Pancreas (tissue), 10 donors: ENCODE measurements around the gene RPL35. TPM values are rescaled to one million over a fixed set of nuclear protein-coding genes. Genes with fewer than 3 reads are reported as not detected.

Experiments used
- ATAC-seq, 4 donors: fragments of 200-7000 bp; cut with Tn5 transposase; one replicate each; pipeline versions ENCODE4 v1.8.0 to v1.9.1; 2020; ENCODE audit warnings: mild to moderate bottlenecking in 4 of 4, moderate library complexity in 4 of 4
- DNase-seq, 6 donors: peaks; one replicate each; pipeline ENCODE4 v3.0.0-alpha.2; 2020
- FAIRE-seq: peaks from 2 replicates; lab custom pipeline; 2012; peaks lifted over from hg19 to GRCh38; lab: Jason Lieb, UNC
- H3K27ac ChIP-seq, 4 donors: fragments of 200-600 bp; sonication (generic); 1 replicate in 3 of 4; 2 replicates in 1 of 4; pipeline versions ENCODE4 v1.5.0 to v1.8.0; 2020
- H3K27me3 ChIP-seq, 4 donors: fragments of 200-600 bp; one replicate each; pipeline ENCODE4 v1.8.0; 2021
- H3K36me3 ChIP-seq, 3 donors: fragments of 200-600 bp; sonication (generic) in 1 of 3; one replicate each; pipeline versions ENCODE4 v1.5.0 to v1.8.0; 2020 to 2021
- H3K4me1 ChIP-seq, 3 donors: fragments of 200-600 bp; one replicate each; pipeline ENCODE4 v1.8.0; 2021
- H3K4me3 ChIP-seq, 4 donors: fragments of 200-600 bp; sonication (generic) in 2 of 4; one replicate each; pipeline versions ENCODE4 v1.5.0 to v1.8.0; 2020 to 2021
- H3K9me3 ChIP-seq, 4 donors: fragments of 200-600 bp; one replicate each; pipeline ENCODE4 v1.8.0; 2021
- WGBS, 2 donors: extraction: QIAGEN DNeasy Blood & Tissue Kit; methylation state at CpG; one replicate each; pipeline ENCODE4 v1.1.7; 2013; 5-methylcytosine and 5-hydroxymethylcytosine counted together
- intact Hi-C, 3 donors: fragments of 100-400 bp; cut with DNase I; formaldehyde crosslinking; loops; one replicate each; pipeline versions ENCODE4 v1.11.1 to v1.14.2; 2022
- polyA plus RNA-seq, 2 donors: library from polyadenylated mRNA; stranded (reverse); fragments of 200-250 nt; gene quantifications; one replicate each; pipeline ENCODE4 v1.2.3, GENCODE V29; 2013
- total RNA-seq, 6 donors: library from RNA; stranded (reverse); fragmentation: NEBNext Ultra II Directional in 4 of 6; extraction: Animal tissue kit (Norgen Biotek cat#: 25700) in 4 of 6; gene quantifications; one replicate each; pipeline versions ENCODE4 v1.2.1 to v1.2.4, GENCODE V29; 2021 to 2023
- TF ChIP-seq, protein P1 (sequence below), 4 donors: fragments of 200-600 bp; sonication (generic) in 3 of 4; IDR thresholded peaks; one replicate each; pipeline versions ENCODE4 v1.5.0 to v1.8.0; 2021; ENCODE audit warnings: antibody characterized with exemption in 4 of 4
- donor health status: healthy with polysubstance abuse.
- donor health status: DM: no; HTN: no; CAD: no; lungs with moderate emphysema.
- donor health status: DM: no; HTN: no; CAD: no.
- donor health status: control.
- donor health status: control.
- donor health status: Bipolar disorder and iron deficiency.
- donor health status: DM: yes; HTN: yes; CAD: no.
- donor health status: DM: no; HTN: no; CAD: no.
- donor health status: DM: no; HTN: no; CAD: no.
- donor health status: DM: yes; HTN: yes; CAD: no.

The RPL35 gene
- total and polyA plus RNA-seq, 8 donors: 711 to 3,795 (median 1,051) TPM

GRCh38 chr9:124858330-124859046, 3.3 kb downstream of the RPL35 start:
- H3K36me3 ChIP-seq: peaks cover 6 to 37% (median 16%) of the 10 kb centered on the region in 3 donors
- FAIRE-seq (no peak), DNase-seq (peak in 1 of 6 donors; percentile 26), ATAC-seq (no peak)
- H3K27ac ChIP-seq: no peak overlapping the region
- 65 to 69% methylated on average over 9 of the region's 9 CpGs for WGBS, 2 donors
- TF ChIP-seq, protein P1, sequence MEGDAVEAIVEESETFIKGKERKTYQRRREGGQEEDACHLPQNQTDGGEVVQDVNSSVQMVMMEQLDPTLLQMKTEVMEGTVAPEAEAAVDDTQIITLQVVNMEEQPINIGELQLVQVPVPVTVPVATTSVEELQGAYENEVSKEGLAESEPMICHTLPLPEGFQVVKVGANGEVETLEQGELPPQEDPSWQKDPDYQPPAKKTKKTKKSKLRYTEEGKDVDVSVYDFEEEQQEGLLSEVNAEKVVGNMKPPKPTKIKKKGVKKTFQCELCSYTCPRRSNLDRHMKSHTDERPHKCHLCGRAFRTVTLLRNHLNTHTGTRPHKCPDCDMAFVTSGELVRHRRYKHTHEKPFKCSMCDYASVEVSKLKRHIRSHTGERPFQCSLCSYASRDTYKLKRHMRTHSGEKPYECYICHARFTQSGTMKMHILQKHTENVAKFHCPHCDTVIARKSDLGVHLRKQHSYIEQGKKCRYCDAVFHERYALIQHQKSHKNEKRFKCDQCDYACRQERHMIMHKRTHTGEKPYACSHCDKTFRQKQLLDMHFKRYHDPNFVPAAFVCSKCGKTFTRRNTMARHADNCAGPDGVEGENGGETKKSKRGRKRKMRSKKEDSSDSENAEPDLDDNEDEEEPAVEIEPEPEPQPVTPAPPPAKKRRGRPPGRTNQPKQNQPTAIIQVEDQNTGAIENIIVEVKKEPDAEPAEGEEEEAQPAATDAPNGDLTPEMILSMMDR (IDR thresholded peaks at IDR 0.05): no peak
- no peaks in the 10 kb centered on the region for H3K27me3 ChIP-seq
- intact Hi-C loops: loop anchor here in 1 of 3 donors (10.0 kb wide), 1 partner anchor 74 kb away; no protein-coding TSS in a partner anchor
- H3K4me3 ChIP-seq: peak overlapping the region in 1 of 4 donors; percentile 2
- H3K4me1 ChIP-seq: peaks cover 0 to 24% (median 23%) of the 10 kb centered on the region in 3 donors
- H3K9me3 ChIP-seq: no peaks in the 10 kb centered on the region

- 82 to 85% methylated on average over 21 to 24 of the region's 24 CpGs for WGBS, 2 donors
- intact Hi-C loops: loop anchor here in 1 of 3 donors (10.0 kb wide), 1 partner anchor 73 kb away; no protein-coding TSS in a partner anchor
- TF ChIP-seq, protein P1 (IDR thresholded peaks at IDR 0.05): no peak
- no peaks in the 10 kb centered on the region for H3K27me3 ChIP-seq
- peaks cover 6 to 37% (median 16%) of the 10 kb centered on the region in 3 donors for H3K36me3 ChIP-seq
- H3K4me3 ChIP-seq: no peak overlapping the region
- ATAC-seq: no peak
- H3K9me3 ChIP-seq: no peaks in the 10 kb centered on the region
- no peak for FAIRE-seq
- peak in 1 of 6 donors; percentile 26 for DNase-seq
- no peak overlapping the region for H3K27ac ChIP-seq
- peaks cover 0 to 18% (median 15%) of the 10 kb centered on the region in 3 donors for H3K4me1 ChIP-seq
Observed at GRCh38 chr9:124857533-124858162, 4.1 kb downstream of the RPL35 start.

DNA sequence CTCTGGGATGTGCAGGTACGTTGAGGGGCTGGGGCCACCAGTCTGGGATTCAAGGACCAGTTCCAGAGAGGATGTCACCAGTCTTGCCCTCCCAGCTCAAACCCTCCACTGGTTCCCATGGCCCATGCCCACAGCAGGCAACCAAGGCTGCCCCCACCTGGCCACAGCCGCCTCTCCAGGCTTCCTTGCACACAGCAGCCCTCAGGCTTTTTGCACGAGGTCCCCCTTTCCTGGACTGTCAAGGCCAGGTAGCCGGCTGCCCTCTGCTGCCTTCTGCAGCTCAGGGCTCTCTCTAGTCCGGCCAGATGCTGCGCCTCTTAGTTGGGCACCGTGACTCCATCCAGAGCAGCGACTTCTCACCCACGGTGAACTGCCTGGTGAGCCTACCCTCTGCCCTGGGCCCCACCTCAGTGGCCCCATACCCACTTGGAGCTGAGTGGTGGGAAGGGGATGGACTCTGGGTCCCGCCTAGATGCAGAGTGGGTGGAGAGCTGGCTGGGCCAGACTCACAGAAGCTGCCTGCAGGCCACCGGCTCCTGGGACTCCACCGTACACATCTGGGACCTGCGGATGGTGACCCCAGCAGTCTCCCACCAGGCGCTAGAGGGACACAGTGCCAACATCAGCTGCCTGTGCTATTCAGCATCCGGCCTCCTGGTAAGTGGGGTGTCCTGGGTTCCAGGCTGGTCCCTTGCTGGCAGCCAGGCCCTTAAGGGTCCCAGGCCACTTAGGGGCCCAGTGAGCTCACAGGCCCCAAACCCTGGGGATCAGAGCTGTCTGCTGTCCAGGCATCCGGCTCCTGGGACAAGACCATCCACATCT, 5.6 kb downstream of the RPL35 start:
- Histone ChIP-seq H3K4me3 (no peak overlapping the region), H3K36me3 (peaks cover 6 to 37% (median 16%) of the 10 kb centered on the region in 3 donors), H3K9me3 (no peaks in the 10 kb centered on the region), H3K27me3 (no peaks in the 10 kb centered on the region), H3K4me1 (peaks cover 0 to 21% (median 12%) of the 10 kb centered on the region in 3 donors), H3K27ac (no peak overlapping the region)
- TF ChIP-seq, protein P1 (IDR thresholded peaks at IDR 0.05): peak in 1 of 4 donors; percentile 7
- 57 to 63% methylated on average over 16 of the region's 16 CpGs for WGBS, 2 donors
- FAIRE-seq (no peak), DNase-seq (peak in 2 of 6 donors; percentile 46 to 72), ATAC-seq (peak in 3 of 4 donors; percentile 17 to 48 (median 26))
- intact Hi-C loops: loop anchor here in 1 of 3 donors (10.0 kb wide), 1 partner anchor 71 kb away; no protein-coding TSS in a partner anchor

- Histone ChIP-seq H3K9me3 (no peaks in the 10 kb centered on the region), H3K4me3 (no peak overlapping the region), H3K36me3 (peaks cover 6 to 37% (median 16%) of the 10 kb centered on the region in 3 donors), H3K27me3 (no peaks in the 10 kb centered on the region), H3K27ac (no peak overlapping the region), H3K4me1 (peaks cover 0 to 18% (median 10%) of the 10 kb centered on the region in 3 donors)
- DNase-seq (peak in 1 of 6 donors; percentile 28), FAIRE-seq (no peak), ATAC-seq (no peak)
- TF ChIP-seq, protein P1 (IDR thresholded peaks at IDR 0.05): no peak
- 78 to 82% methylated on average over 17 to 18 of the region's 18 CpGs for WGBS, 2 donors
- intact Hi-C loops: loop anchor here in 1 of 3 donors (10.0 kb wide), 1 partner anchor 71 kb away; no protein-coding TSS in a partner anchor
Observed at GRCh38 chr9:124855566-124855943, 6.2 kb downstream of the RPL35 start.
